PFSK-1 (cell line): ENCODE results near the gene SLC5A9.

Experiments
- FOXP2 ChIP-seq: optimal IDR thresholded peaks from 2 replicates; pipeline ENCODE3; 2011; ENCODE audit warnings: borderline replicate concordance, control low read depth, inconsistent platforms; ENCODE audit not compliant: insufficient read depth; ENCODE audit errors: extremely low read length, extremely low read depth
- POLR2AphosphoS5 ChIP-seq: IDR thresholded peaks from 2 replicates; pipeline ENCODE4 v1.6.1; 2012; ENCODE audit warnings: low read depth, mild to moderate bottlenecking, control low read depth, low read length, moderate library complexity
- SIN3A ChIP-seq: IDR thresholded peaks from 2 replicates; pipeline ENCODE4 v1.6.1; 2012; ENCODE audit warnings: mild to moderate bottlenecking, low read length, moderate library complexity, borderline replicate concordance; ENCODE audit not compliant: insufficient read depth
- TAF1 ChIP-seq: IDR thresholded peaks from 2 replicates; pipeline ENCODE4 v1.6.1; 2012; ENCODE audit warnings: low read length, control low read depth, borderline replicate concordance; ENCODE audit not compliant: insufficient read depth
- TF ChIP-seq, protein P1 (sequence below), 2 experiments: IDR thresholded peaks; 2 replicates each; pipeline versions ENCODE4 v1.6.1 to v1.8.0; 2011 to 2012; ENCODE audit warnings: low read depth in 2 of 2, low read length in 2 of 2, control low read depth in 1 of 2, inconsistent platforms in 1 of 2, mild to moderate bottlenecking in 1 of 2, moderate library complexity in 1 of 2; ENCODE audit not compliant: insufficient read depth in 1 of 2

SLC5A9 gene

DNA sequence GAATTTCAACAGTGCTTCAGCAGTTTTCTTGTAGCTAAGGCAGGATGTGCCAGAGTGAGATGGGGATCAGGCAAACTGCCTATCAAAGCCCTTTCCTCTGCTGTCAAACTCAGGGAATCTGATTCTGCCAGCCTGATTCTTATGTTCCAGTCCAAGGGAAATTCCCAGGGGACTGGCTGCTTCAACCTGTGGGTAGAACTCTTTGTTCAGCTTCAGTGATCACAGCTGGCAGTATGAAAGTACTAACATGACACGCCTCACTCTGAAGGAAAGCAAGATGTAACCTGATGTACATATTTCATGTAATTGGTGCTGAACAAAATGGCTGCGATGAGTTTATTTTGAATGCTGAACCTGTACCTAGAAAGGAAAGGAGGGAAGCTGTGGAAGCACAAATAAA lies 40.1 kb upstream of the SLC5A9 start:
- TF ChIP-seq SIN3A, result no peak
- no peak for TF ChIP-seq POLR2AphosphoS5
- TF ChIP-seq FOXP2, result no peak
- TF ChIP-seq, protein P1, sequence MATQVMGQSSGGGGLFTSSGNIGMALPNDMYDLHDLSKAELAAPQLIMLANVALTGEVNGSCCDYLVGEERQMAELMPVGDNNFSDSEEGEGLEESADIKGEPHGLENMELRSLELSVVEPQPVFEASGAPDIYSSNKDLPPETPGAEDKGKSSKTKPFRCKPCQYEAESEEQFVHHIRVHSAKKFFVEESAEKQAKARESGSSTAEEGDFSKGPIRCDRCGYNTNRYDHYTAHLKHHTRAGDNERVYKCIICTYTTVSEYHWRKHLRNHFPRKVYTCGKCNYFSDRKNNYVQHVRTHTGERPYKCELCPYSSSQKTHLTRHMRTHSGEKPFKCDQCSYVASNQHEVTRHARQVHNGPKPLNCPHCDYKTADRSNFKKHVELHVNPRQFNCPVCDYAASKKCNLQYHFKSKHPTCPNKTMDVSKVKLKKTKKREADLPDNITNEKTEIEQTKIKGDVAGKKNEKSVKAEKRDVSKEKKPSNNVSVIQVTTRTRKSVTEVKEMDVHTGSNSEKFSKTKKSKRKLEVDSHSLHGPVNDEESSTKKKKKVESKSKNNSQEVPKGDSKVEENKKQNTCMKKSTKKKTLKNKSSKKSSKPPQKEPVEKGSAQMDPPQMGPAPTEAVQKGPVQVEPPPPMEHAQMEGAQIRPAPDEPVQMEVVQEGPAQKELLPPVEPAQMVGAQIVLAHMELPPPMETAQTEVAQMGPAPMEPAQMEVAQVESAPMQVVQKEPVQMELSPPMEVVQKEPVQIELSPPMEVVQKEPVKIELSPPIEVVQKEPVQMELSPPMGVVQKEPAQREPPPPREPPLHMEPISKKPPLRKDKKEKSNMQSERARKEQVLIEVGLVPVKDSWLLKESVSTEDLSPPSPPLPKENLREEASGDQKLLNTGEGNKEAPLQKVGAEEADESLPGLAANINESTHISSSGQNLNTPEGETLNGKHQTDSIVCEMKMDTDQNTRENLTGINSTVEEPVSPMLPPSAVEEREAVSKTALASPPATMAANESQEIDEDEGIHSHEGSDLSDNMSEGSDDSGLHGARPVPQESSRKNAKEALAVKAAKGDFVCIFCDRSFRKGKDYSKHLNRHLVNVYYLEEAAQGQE (IDR thresholded peaks at IDR 0.05; ENCODE audit: insufficient read depth in 1 of 2, low read depth in 2 of 2, low read length in 2 of 2), result no peak
- TF ChIP-seq TAF1, result no peak

DNA sequence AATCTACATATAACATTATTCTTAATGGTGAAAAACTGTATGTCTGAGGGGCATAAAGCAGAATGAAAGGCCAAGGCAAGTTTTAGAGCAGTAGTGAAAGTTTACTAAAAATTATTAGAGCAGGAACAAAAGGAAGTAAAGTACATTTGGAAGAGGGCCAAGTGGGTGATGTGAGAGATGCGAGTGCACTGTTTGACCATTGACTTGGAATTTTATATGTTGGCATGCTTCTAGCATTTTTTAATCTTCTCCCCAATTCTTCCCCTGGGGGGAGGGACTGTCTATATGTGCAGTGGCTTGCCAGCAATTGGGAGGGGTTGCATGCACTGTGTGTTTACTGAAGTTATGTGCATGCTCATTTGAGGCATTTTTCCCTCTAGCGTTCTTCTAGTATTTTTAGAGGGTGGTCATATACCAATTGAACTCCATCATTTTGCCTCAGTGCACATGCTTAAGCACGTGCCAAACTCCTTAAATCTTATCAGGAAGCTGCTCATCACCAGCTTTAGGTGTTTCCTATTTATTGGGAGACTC lies 36.1 kb upstream of the SLC5A9 start:
- TF ChIP-seq, protein P1 (IDR thresholded peaks at IDR 0.05; ENCODE audit: insufficient read depth in 1 of 2, low read depth in 2 of 2, low read length in 2 of 2), result no peak
- TF ChIP-seq FOXP2 (no peak), TAF1 (no peak), POLR2AphosphoS5 (no peak), SIN3A (no peak)

DNA sequence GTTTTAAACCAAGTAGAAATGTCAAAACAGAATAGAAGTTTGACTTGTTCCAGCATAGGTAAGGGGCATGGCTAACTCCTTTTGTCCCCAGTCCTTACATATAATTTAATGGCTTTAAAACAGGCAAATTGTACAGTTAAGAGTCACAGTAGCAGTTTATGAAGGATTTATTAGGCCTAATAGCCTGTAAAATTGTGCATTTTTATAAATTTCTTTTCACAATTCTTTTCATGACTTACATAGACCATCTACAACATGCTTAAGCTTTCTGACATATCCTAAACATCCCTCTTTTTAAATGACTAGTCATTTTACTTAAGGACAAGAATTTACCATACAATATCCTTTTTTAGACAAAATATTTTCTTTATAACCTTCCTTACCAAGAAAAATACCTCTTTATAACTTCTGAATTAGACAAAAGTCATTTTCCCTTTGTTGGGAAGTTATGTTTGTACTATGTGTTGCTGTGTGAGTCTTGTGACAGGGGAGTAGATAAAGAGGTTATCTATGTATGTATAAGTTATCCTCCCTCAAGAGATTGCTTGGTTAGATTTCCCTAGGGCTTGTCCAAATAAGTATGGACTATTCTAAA lies 34.5 kb upstream of the SLC5A9 start:
- TF ChIP-seq TAF1 (no peak), SIN3A (no peak), POLR2AphosphoS5 (no peak), FOXP2 (no peak)
- TF ChIP-seq, protein P1 (IDR thresholded peaks at IDR 0.05; ENCODE audit: insufficient read depth in 1 of 2, low read depth in 2 of 2, low read length in 2 of 2), result no peak

GRCh38 chr1:48190881-48191280 lies 31.6 kb upstream of the SLC5A9 start:
- TF ChIP-seq, protein P1 (IDR thresholded peaks at IDR 0.05; ENCODE audit: insufficient read depth in 1 of 2, low read depth in 2 of 2, low read length in 2 of 2), result no peak
- TF ChIP-seq FOXP2, result no peak
- TF ChIP-seq SIN3A, result no peak
- no peak for TF ChIP-seq POLR2AphosphoS5
- TF ChIP-seq TAF1, result no peak

GRCh38 chr1:48194801-48195200 lies 27.7 kb upstream of the SLC5A9 start:
- TF ChIP-seq, protein P1 (IDR thresholded peaks at IDR 0.05; ENCODE audit: insufficient read depth in 1 of 2, low read depth in 2 of 2, low read length in 2 of 2), result no peak
- TF ChIP-seq POLR2AphosphoS5 (no peak), SIN3A (no peak), TAF1 (no peak), FOXP2 (no peak)
